ENCODE results near the gene COL5A1. TPM values are rescaled to one million over a fixed set of nuclear protein-coding genes. Genes with fewer than 3 reads are reported as not detected.

COL5A1 gene
- total RNA-seq, 4 donors from 2014 or later: 14.0 to 23.9 (median 19.2) TPM

- no peak for TF ChIP-seq CTCF (IDR thresholded peaks at IDR 0.05; ENCODE audit: low read depth)
Observed at GRCh38 chr9:134643222-134643671, 1.6 kb downstream of the COL5A1 start.

GRCh38 chr9:134644725-134645606 lies 3.4 kb downstream of the COL5A1 start:
- TF ChIP-seq CTCF (IDR thresholded peaks at IDR 0.05; ENCODE audit: low read depth): no peak

GRCh38 chr9:134645607-134646365 lies 4.2 kb downstream of the COL5A1 start:
- no peak for TF ChIP-seq CTCF (IDR thresholded peaks at IDR 0.05; ENCODE audit: low read depth)

DNA sequence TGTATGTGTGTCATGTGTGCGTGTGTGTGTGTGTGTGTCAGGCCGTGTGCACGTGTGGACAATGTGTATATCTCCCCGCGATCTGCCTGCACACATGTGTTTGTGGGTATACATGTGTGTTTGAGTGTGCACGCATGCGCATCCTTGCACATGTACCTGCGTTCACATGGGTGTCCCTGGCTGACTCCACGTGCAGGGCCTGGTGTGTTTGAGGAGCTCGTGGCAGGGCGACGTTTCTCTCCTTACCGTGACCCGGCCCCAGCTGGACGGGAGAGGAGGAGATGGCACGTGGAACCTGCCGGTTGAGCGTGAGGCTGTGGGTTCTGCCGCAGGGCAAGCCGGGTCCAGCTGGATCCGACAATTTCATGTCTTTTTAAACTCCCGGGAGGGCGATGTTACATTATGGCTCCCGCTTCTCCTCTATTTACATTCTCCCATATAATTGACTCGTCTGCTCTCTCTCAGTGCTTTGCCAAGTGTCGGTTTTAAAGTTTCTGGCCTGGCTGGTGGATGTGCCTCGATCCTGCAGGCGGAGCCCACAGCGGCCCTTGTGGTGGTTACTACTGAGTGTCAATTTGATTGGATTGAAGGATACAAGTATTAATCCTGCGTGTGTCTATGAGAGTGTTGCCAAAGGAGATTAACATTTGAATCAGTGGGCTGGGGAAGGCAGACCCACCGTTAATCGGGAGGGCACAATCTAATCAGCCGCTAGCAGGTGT lies 5.9 kb downstream of the COL5A1 start:
- no peak for TF ChIP-seq CTCF (IDR thresholded peaks at IDR 0.05; ENCODE audit: low read depth)

- no peak for TF ChIP-seq CTCF (IDR thresholded peaks at IDR 0.05; ENCODE audit: low read depth)
Observed at GRCh38 chr9:134648701-134649530, 7.3 kb downstream of the COL5A1 start.

DNA sequence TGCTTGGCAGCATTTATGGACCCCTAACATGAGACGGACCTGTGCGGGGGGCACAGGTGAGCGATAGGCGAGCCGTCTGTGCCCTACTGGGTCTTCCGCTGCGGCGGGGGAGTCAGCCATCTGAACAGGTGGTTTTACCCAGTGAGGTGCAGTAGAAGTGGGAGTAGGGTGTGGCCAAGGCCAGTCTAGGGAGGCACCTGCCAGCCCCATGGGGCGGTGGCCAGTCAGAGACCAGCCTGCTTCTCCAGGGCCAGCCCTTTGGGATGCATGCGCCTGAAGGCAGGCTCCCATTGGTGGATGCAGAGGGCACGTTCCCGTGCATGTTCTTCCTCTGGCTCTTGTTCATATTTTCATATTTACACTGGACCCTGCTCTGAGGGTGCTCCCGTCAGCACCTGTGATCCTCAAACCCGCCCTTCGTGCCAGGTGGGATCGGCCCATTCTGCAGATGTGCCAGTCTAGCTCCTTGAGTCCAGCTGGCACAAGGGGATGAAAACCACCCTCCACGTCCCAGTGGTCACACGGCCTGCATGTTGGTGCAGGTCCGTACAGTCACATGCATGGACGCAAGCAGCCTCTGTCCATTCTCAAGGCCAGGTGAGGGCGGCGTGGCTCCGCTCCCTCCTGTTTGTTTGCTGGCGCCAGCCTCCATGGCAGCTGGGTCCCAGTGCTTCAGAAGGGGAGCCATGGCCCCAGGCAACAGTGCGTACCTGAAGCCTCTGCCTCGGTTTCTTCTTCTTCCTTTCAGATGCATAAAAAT lies 9.0 kb downstream of the COL5A1 start:
- TF ChIP-seq CTCF (IDR thresholded peaks at IDR 0.05; ENCODE audit: low read depth): no peak

All from subcutaneous adipose tissue (tissue), 4 donors.